Duodenal mucosa (tissue), 2 donors: ENCODE data around the gene BMERB1.
A peak's percentile ranks its signal among the peaks of the same experiment; 100 is the strongest.
"Not testable (repeated sequence)": the region's sequence is repeated elsewhere in the genome, so short reads cannot be mapped to it uniquely, and the experiment has no call there.

Experiments
- H3K27ac ChIP-seq: one replicate; pipeline ENCODE4 v1.7.0; 2013; ENCODE audit warnings: low read depth, low read length
- H3K27me3 ChIP-seq, 2 donors: one replicate each; pipeline ENCODE4 v1.7.0; 2013; ENCODE audit warnings: low read length in 2 of 2, control low read depth in 1 of 2; ENCODE audit not compliant: insufficient read depth in 2 of 2, control insufficient read depth in 1 of 2
- H3K36me3 ChIP-seq, 2 donors: one replicate each; pipeline ENCODE4 v1.7.0; 2013; ENCODE audit warnings: low read length in 2 of 2, control low read depth in 1 of 2; ENCODE audit not compliant: insufficient read depth in 2 of 2, control insufficient read depth in 1 of 2
- H3K4me1 ChIP-seq, 2 donors: one replicate each; pipeline ENCODE4 v1.7.0; 2013; ENCODE audit warnings: low read length in 2 of 2, control low read depth in 1 of 2; ENCODE audit not compliant: insufficient read depth in 2 of 2, control insufficient read depth in 1 of 2
- H3K4me3 ChIP-seq, 2 donors: one replicate each; pipeline ENCODE4 v1.7.0; 2013; ENCODE audit warnings: low read length in 2 of 2, low read depth in 1 of 2
- H3K9ac ChIP-seq, 2 donors: one replicate each; pipeline ENCODE4 v1.7.0; 2013; ENCODE audit warnings: low read length in 2 of 2, low read depth in 1 of 2
- H3K9me3 ChIP-seq, 2 donors: one replicate each; pipeline ENCODE4 v1.7.0; 2013; ENCODE audit warnings: low read length in 2 of 2, control low read depth in 1 of 2; ENCODE audit not compliant: control insufficient read depth in 1 of 2

The BMERB1 gene

GRCh38 chr16:15567823-15568222 is 133.4 kb downstream of the BMERB1 start:
- H3K4me1 ChIP-seq, result peaks cover 14 to 16% of the 10 kb centered on the region in 2 donors
- H3K4me3 ChIP-seq, result no peak overlapping the region
- H3K9me3 ChIP-seq, result no peaks in the 10 kb centered on the region
- H3K27ac ChIP-seq, result no peak overlapping the region
- H3K36me3 ChIP-seq, result no peaks in the 10 kb centered on the region
- H3K9ac ChIP-seq, result no peak overlapping the region
- no peaks in the 10 kb centered on the region for H3K27me3 ChIP-seq

GRCh38 chr16:15570666-15571065 is 136.3 kb downstream of the BMERB1 start:
- not testable (repeated sequence) for H3K36me3 ChIP-seq, H3K27ac ChIP-seq, H3K9ac ChIP-seq, H3K9me3 ChIP-seq, H3K27me3 ChIP-seq, H3K4me3 ChIP-seq
- H3K4me1 ChIP-seq, result peaks cover 20 to 26% of the 10 kb centered on the region in 2 donors

- Histone ChIP-seq H3K9ac (no peak overlapping the region), H3K4me1 (peaks cover 26 to 30% of the 10 kb centered on the region in 2 donors), H3K27ac (no peak overlapping the region), H3K36me3 (no peaks in the 10 kb centered on the region), H3K9me3 (no peaks in the 10 kb centered on the region), H3K27me3 (no peaks in the 10 kb centered on the region), H3K4me3 (no peak overlapping the region)
These were observed 137.2 kb downstream of the BMERB1 start for GRCh38 chr16:15571557-15571956.

- H3K36me3 ChIP-seq, result no peaks in the 10 kb centered on the region
- no peaks in the 10 kb centered on the region for H3K9me3 ChIP-seq
- H3K9ac ChIP-seq, result no peak overlapping the region
- H3K27ac ChIP-seq, result no peak overlapping the region
- no peaks in the 10 kb centered on the region for H3K27me3 ChIP-seq
- H3K4me1 ChIP-seq, result peaks cover 27 to 31% of the 10 kb centered on the region in 2 donors
- H3K4me3 ChIP-seq, result peak overlapping the region in 1 of 2 donors; percentile 18
These were observed 138.1 kb downstream of the BMERB1 start for GRCh38 chr16:15572329-15573001.

DNA sequence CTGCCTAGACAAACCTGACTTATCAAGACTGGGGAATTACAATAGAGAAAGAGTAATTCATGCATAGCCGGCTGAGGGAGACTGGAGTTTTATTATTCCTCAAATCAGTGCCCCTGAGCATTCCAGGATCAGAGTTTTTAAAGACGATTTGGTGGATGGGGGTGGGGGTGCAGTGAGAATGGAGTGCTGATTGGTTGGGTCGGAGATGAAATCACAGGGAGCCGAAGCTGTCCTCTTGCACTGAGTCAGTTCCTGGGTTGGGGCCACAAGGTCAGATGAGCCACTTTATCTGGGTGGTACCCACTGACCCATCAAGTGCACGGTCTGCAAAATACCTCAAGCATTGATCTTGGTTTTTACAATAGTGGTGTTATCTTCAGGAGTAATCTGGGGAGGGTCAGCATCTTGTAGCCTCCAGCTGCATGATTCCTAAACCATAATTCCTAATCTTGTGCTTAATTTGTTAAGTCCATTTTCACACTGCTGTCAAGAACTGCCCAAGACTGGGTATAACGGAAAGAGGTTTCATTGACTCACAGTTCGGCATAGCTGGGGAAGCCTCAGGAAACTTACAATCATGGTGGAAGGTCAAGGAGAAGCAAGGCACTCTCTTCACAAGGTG is 139.0 kb downstream of the BMERB1 start:
- H3K9me3 ChIP-seq, result no peaks in the 10 kb centered on the region
- no peak overlapping the region for H3K9ac ChIP-seq
- H3K27me3 ChIP-seq, result no peaks in the 10 kb centered on the region
- H3K36me3 ChIP-seq, result no peaks in the 10 kb centered on the region
- no peak overlapping the region for H3K27ac ChIP-seq
- peak overlapping the region in 1 of 2 donors; percentile 0 for H3K4me3 ChIP-seq
- peaks cover 35 to 39% of the 10 kb centered on the region in 2 donors for H3K4me1 ChIP-seq

GRCh38 chr16:15573896-15574613 is 139.7 kb downstream of the BMERB1 start:
- not testable (repeated sequence) for H3K36me3 ChIP-seq, H3K9me3 ChIP-seq, H3K9ac ChIP-seq, H3K27ac ChIP-seq, H3K27me3 ChIP-seq, H3K4me3 ChIP-seq
- peaks cover 37 to 44% of the 10 kb centered on the region in 2 donors for H3K4me1 ChIP-seq

DNA sequence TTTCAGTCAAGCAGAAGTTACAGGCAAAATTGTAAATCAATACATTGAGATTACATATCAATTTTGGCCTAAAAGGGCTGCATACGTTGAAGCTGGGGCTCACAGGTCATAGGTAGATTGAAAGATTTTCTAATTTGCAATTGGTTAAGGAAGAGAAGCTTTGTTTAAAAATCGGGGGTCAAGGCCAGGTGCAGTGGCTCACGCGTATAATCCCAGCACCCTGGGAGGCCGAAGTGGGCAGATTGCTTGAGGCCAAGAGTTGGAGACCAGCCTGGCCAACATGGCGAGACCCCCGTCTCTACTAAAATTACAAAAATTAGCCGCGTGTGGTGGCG is 140.2 kb downstream of the BMERB1 start:
- H3K36me3 ChIP-seq, result no peaks in the 10 kb centered on the region
- H3K4me3 ChIP-seq, result no peak overlapping the region
- no peak overlapping the region for H3K27ac ChIP-seq
- no peak overlapping the region for H3K9ac ChIP-seq
- no peaks in the 10 kb centered on the region for H3K27me3 ChIP-seq
- no peaks in the 10 kb centered on the region for H3K9me3 ChIP-seq
- peaks cover 37 to 44% of the 10 kb centered on the region in 2 donors for H3K4me1 ChIP-seq

DNA sequence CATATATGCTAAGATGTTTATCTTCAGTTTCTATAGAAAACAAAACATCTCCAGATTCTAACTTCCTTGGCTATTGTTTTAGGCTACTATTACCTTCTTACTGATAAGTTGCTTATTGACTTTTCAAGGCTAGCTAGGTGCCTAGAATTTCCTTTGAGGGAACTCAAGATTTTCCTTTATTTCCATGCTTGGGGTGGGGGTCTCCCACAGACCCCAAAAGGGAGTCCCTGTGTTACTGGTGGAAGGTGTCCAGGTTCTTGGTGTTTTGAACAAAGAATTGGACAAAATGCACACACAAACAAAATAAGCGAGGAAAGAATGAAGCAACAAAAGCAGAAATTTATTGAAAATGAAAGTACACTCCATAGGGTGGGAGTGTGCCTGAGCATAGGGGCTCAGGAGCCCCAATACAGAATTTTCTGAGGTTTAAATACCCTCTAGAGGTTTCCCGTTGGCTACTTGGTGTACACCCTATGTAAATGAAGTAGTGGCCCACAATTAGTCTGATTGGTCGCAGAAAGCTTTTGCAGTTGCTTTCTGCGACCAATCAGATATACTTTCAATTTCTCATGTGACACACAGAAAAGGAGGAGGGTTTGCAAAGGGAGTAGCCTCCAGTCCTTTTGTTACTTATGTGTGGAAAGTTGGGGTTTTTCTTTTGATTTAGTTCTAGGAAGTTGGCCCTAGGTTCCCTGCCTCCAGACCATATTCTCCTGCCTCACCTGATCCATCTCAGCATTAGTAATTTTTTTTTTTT is 141.1 kb downstream of the BMERB1 start:
- no peaks in the 10 kb centered on the region for H3K36me3 ChIP-seq
- H3K9me3 ChIP-seq, result no peaks in the 10 kb centered on the region
- H3K27me3 ChIP-seq, result no peaks in the 10 kb centered on the region
- no peak overlapping the region for H3K27ac ChIP-seq
- H3K4me1 ChIP-seq, result peaks cover 37 to 44% of the 10 kb centered on the region in 2 donors
- H3K4me3 ChIP-seq, result no peak overlapping the region
- H3K9ac ChIP-seq, result no peak overlapping the region

DNA sequence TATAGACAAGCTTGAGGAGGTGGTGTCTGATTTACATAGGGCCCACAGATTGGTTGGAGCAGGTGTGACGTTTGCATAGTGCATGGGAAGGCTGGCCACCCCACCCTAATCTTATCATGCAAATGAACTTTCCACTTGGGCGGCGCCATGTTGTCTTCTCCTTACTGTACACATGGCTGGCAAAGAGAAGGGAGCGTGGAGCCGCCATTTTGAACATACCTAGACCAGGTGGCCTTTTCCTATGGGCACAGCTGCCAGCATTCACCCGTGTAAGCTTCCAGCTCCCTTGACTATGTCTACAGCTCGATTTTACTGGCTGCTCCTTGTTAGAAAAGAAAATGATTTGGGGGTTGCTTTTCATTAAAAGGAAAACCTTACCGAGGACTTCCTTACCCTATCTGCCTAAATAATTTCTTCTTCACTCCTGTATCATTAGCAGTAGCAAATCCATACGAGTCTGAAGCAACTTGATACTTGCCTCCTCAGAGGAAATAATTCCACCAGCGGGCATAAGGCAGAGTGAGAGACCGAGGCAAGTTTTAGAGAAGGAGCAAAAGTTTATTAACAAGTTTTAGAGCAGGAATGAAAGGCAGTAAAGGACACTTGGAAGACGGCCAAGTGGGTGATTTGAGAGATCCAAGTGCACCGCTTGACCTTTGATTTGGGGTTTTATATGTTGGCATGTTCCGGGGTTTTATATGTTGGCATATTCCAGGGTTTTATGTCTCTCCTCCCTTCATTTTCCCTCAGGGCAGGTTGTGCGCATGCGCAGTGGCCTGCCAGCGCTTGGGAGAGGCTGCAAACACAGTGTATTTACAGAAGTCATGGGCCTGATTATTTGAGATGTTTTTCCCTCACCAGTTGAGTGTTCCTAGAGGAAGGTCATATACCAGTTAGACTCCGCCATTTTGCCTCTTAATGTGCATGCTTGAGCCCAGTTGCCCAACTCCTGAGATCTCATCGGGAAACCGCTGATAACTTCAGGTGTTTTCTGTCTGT is 142.9 kb downstream of the BMERB1 start:
- Histone ChIP-seq H3K4me3 (peak overlapping the region in 1 of 2 donors; percentile 25), H3K36me3 (no peaks in the 10 kb centered on the region), H3K27ac (peak overlapping the region; percentile 69), H3K9me3 (no peaks in the 10 kb centered on the region), H3K4me1 (peaks cover 28 to 39% of the 10 kb centered on the region in 2 donors), H3K27me3 (no peaks in the 10 kb centered on the region), H3K9ac (no peak overlapping the region)
